Activated CD8-positive, alpha-beta T cell treated with anti-CD3 and anti-CD28 coated beads for 36 hours (primary cell): Measurements from ENCODE around the gene ARL2BP. TPM values are rescaled to one million over a fixed set of nuclear protein-coding genes. Genes with fewer than 3 reads are reported as not detected.
"Not testable (repeated sequence)": the region's sequence is repeated elsewhere in the genome, so short reads cannot be mapped to it uniquely, and the experiment has no call there.

ENCODE experiments used
- ATAC-seq: fragments of 200-7000 bp; cut with Tn5 transposase; one replicate; pipeline ENCODE4 v1.10.0; 2021; ENCODE audit warnings: mild to moderate bottlenecking, moderate library complexity
- CTCF ChIA-PET: fragments of 350-600 bp; sonication (Branson Sonifier 250); formaldehyde crosslinking; loops from one replicate; lab custom pipeline; 2021; ENCODE audit warnings: antibody characterized with exemption; lab: Charles Lee
- POLR2A ChIA-PET: fragments of 350-600 bp; sonication (Branson Sonifier 250); formaldehyde crosslinking; loops from one replicate; lab custom pipeline; 2021; ENCODE audit warnings: antibody characterized with exemption; lab: Charles Lee
- DNase-seq: peaks from one replicate; pipeline ENCODE4 v3.0.0-alpha.2; 2020
- H3K27ac Mint-ChIP-seq: one replicate; pipeline ENCODE4 v1.8.0; 2021; ENCODE audit warnings: mild to moderate bottlenecking, mixed read lengths
- H3K27me3 Mint-ChIP-seq: one replicate; pipeline ENCODE4 v1.8.0; 2021; ENCODE audit warnings: mixed read lengths
- H3K36me3 Mint-ChIP-seq: one replicate; pipeline ENCODE4 v1.8.0; 2021; ENCODE audit warnings: low read depth, mixed read lengths
- H3K4me1 Mint-ChIP-seq: one replicate; pipeline ENCODE4 v1.8.0; 2021; ENCODE audit warnings: low read depth, mixed read lengths
- H3K4me3 Mint-ChIP-seq: one replicate; pipeline ENCODE4 v1.8.0; 2021; ENCODE audit warnings: mild to moderate bottlenecking, moderate library complexity, mixed read lengths
- H3K9me3 Mint-ChIP-seq: one replicate; pipeline ENCODE4 v1.8.0; 2021; ENCODE audit warnings: mixed read lengths
- intact Hi-C: fragments of 100-400 bp; cut with micrococcal nuclease; formaldehyde crosslinking; loops from one replicate; pipeline ENCODE4 v1.10.0; 2022
- total RNA-seq, 2 experiments: library from RNA; stranded (reverse); gene quantifications; one replicate each; pipeline ENCODE4 v1.2.3, GENCODE V29; 2021
- TF ChIP-seq, protein P1 (sequence below): fragments of 200-600 bp; IDR thresholded peaks from one replicate; pipeline ENCODE4 v1.8.0; 2022; ENCODE audit warnings: antibody characterized with exemption, mild to moderate bottlenecking

The ARL2BP gene
- 10 to 100 TPM in 1 of 2 experiments, 1 to 10 TPM in 1; 9.4 to 11.0 TPM for total RNA-seq

DNA sequence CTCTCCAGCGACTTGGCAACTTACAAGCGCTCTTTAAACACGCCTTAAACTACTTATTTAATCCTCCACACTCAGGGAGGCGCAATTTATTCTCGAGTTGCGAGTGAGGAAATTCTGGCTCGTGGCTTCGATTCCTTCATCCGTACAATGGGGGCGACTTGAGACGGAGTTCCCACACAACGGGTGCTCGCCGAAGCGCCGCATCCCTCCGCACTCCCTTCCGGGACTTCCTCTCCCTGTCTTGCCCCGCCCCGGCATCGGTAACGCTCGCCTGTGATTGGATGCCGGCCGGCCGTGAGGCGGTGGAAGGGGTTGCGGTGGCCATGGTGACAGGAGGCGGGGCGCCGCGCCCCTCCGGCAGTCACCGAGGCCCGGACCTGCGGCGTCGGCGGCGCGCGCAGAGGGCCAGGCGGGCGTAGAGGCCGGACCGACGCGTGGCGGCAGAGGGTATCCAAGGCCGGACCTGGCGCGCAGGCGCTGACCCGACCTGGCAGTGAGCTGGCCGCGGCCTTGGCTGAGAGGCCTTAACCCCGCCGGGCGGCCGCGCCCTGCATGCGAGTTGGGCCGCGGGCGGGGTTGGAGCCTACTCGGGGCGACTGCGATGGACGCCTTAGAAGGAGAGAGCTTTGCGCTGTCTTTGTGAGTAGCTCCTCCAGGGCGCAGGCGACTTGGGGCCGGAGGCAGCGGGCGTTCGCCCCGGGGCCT, at the start of gene ARL2BP:
Gene ARL2BP, plus strand, starts transcription at position 493 of the 705 bp plus-strand sequence. Its CDS starts 109 bp downstream, at position 602.
- Mint-ChIP-seq H3K4me3 (peak within 1 kb of the TSS; percentile 87), H3K4me1 (peaks cover 17% of the 10 kb centered on the region), H3K36me3 (peaks cover 4% of the 10 kb centered on the region), H3K9me3 (no peaks in the 10 kb centered on the region), H3K27me3 (no peaks in the 10 kb centered on the region), H3K27ac (peak within 1 kb of the TSS; percentile 92)
- DNase-seq = peak; percentile 98
- intact Hi-C loops = no loop called here
- TF ChIP-seq, protein P1, sequence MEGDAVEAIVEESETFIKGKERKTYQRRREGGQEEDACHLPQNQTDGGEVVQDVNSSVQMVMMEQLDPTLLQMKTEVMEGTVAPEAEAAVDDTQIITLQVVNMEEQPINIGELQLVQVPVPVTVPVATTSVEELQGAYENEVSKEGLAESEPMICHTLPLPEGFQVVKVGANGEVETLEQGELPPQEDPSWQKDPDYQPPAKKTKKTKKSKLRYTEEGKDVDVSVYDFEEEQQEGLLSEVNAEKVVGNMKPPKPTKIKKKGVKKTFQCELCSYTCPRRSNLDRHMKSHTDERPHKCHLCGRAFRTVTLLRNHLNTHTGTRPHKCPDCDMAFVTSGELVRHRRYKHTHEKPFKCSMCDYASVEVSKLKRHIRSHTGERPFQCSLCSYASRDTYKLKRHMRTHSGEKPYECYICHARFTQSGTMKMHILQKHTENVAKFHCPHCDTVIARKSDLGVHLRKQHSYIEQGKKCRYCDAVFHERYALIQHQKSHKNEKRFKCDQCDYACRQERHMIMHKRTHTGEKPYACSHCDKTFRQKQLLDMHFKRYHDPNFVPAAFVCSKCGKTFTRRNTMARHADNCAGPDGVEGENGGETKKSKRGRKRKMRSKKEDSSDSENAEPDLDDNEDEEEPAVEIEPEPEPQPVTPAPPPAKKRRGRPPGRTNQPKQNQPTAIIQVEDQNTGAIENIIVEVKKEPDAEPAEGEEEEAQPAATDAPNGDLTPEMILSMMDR = no peak
- POLR2A ChIA-PET = interaction anchor here (0.8 to 1.3 kb wide), 7 partner anchors 15 to 279 kb away, joined by 3 to 5 read pairs (median 4); no protein-coding TSS in a partner anchor
- ATAC-seq = peak; percentile 97
- CTCF ChIA-PET = interaction anchor here (1.0 to 1.6 kb wide), 4 partner anchors 16 to 174 kb away, joined by 3 to 6 read pairs (median 3); no protein-coding TSS in a partner anchor

DNA sequence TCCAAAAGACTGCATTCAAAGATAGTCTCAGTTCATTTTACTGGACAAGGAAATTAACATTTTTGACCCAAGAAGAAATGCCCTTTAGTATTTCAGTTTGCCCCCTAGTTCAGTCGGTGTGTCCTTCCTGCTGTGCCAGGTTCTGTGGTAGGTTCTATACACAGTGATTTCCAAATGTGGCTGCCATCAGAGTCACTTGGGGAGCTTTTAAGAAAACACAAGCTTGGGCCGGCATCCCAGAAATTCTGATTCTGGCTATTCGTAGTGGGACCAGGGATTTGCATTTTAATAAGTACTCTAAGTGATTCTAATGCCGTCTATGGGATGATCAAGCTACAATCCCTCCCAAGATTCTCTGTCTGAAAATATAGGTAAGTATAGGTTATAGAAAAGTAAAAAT, 48.8 kb upstream of the ARL2BP start:
- Mint-ChIP-seq H3K27me3 (no peaks in the 10 kb centered on the region), H3K27ac (no peak overlapping the region), H3K9me3 (no peaks in the 10 kb centered on the region), H3K4me3 (no peak overlapping the region), H3K4me1 (peaks cover 22% of the 10 kb centered on the region), H3K36me3 (no peaks in the 10 kb centered on the region)
- ATAC-seq (no peak), DNase-seq (no peak)
- intact Hi-C loops = no loop called here
- CTCF ChIA-PET = interaction anchor here (1.4 kb wide), 1 partner anchor 9 kb away, joined by 6 read pairs; no protein-coding TSS in a partner anchor
- POLR2A ChIA-PET = no interaction called here
- TF ChIP-seq, protein P1 = no peak

DNA sequence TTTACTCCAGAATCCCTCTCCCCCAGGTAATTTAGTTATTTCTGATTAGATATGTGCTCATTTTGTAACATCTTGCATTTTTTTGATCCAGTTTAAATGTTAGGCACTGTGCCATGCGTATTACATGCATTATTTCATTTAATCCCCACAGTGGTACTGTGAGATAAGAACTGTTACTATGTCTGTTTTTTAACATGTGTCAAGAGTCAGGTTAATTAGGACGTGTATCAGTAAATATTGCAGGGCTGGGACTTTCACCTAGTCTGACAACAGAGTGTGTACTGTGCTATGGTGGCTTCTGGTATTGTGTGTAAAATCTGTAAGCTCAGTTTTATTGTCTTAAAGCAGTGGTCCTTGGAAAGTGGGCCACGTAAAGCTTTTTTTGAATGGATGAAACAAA, 48.3 kb upstream of the ARL2BP start:
- intact Hi-C loops = no loop called here
- TF ChIP-seq, protein P1 = no peak
- Mint-ChIP-seq H3K27ac (no peak overlapping the region), H3K27me3 (no peaks in the 10 kb centered on the region), H3K4me3 (no peak overlapping the region), H3K9me3 (no peaks in the 10 kb centered on the region), H3K4me1 (peaks cover 22% of the 10 kb centered on the region), H3K36me3 (no peaks in the 10 kb centered on the region)
- ATAC-seq = no peak
- CTCF ChIA-PET = interaction anchor here (1.4 kb wide), 1 partner anchor 9 kb away, joined by 6 read pairs; no protein-coding TSS in a partner anchor
- no peak for DNase-seq
- POLR2A ChIA-PET = no interaction called here

DNA sequence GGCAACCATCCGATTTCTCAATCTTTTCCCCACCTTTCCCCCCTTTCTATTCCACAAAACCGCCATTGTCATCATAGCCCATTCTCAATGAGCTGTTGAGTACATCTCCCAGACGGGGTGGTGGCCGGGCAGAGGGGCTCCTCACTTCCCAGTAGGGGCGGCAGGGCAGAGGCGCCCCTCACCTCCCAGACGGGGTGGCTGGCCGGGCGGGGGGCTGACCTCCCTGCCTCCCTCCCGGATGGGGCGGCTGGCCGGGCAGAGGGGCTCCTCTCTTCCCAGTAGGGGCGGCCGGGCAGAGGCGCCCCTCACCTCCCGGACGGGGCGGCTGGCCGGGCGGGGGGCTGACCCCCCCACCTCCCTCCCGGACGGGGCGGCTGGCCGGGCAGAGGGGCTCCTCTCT, 44.7 kb upstream of the ARL2BP start:
- not testable (repeated sequence) for H3K4me3 Mint-ChIP-seq, ATAC-seq

DNA sequence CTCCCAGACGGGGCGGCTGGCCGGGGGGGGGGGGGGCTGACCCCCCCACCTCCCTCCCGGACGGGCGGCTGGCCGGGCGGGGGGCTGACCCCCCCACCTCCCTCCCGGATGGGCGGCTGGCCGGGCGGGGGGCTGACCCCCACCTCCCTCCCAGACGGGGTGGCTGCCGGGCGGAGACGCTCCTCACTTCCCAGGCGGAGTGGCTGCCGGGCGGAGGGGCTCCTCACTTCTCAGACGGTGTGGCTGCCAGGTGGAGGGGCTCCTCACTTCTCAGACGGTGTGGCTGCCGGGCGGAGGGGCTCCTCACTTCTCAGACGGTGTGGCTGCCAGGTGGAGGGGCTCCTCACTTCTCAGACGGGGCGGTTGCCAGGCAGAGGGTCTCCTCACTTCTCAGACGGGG, 44.1 kb upstream of the ARL2BP start:
- H3K27me3 Mint-ChIP-seq, H3K4me3 Mint-ChIP-seq, intact Hi-C loops, CTCF ChIA-PET, H3K4me1 Mint-ChIP-seq, POLR2A ChIA-PET, DNase-seq, H3K9me3 Mint-ChIP-seq, H3K27ac Mint-ChIP-seq, ATAC-seq: not testable (repeated sequence)
- peaks cover 14% of the 10 kb centered on the region for H3K36me3 Mint-ChIP-seq

More for the DNA sequence above, 44.7 kb upstream of the ARL2BP start:
- H3K27ac Mint-ChIP-seq, DNase-seq, intact Hi-C loops, H3K36me3 Mint-ChIP-seq, POLR2A ChIA-PET, CTCF ChIA-PET, H3K4me1 Mint-ChIP-seq, H3K9me3 Mint-ChIP-seq, H3K27me3 Mint-ChIP-seq: not testable (repeated sequence)
